ENCODE measurements around the gene PET100.

Gene PET100

GRCh38 chr19:7635670-7636069 is 6.1 kb downstream of the PET100 start:
- peaks cover 0 to 18% of the 10 kb centered on the region in 2 donors for H3K36me3 ChIP-seq (ENCODE audit: control insufficient read depth in 2 of 2, insufficient read depth in 2 of 2, low read length in 2 of 2)
- H3K4me1 ChIP-seq (ENCODE audit: control insufficient read depth in 2 of 2, insufficient read depth in 2 of 2, low read length in 2 of 2), result peaks cover 4 to 11% of the 10 kb centered on the region in 2 donors
- H3K27me3 ChIP-seq (ENCODE audit: control insufficient read depth in 2 of 2, insufficient read depth in 2 of 2, low read length in 2 of 2), result no peaks in the 10 kb centered on the region
- H3K9me3 ChIP-seq (ENCODE audit: control insufficient read depth in 2 of 2, low read length in 2 of 2), result no peaks in the 10 kb centered on the region
- H3K4me3 ChIP-seq (ENCODE audit: low read length in 2 of 2), result no peak overlapping the region
- H3K27ac ChIP-seq (ENCODE audit: low read depth in 2 of 2, low read length in 2 of 2), result no peak overlapping the region
- no peak overlapping the region for H3K9ac ChIP-seq (ENCODE audit: low read depth in 1 of 2, low read length in 2 of 2)

DNA sequence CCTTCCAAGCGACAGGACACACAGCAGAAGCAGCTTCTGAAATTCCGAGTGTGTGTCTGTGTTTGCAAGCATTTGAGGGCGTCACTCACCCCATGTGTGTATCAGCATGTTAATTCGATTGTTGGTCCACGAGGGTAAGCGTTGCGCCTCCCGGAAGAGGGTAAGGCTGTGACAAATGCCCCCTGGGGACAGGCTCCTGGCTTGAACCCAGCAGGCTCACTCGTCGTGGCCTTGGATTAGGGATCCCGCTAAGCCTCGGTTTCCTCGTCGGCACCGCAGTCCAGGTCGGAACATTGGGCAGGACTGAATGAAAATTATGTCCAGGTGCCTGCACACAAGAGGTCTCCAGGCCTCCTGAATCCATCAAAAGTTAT is 6.7 kb downstream of the PET100 start:
- no peaks in the 10 kb centered on the region for H3K9me3 ChIP-seq (ENCODE audit: control insufficient read depth in 2 of 2, low read length in 2 of 2)
- peak overlapping the region; percentile 79 to 82 for H3K27ac ChIP-seq (ENCODE audit: low read depth in 2 of 2, low read length in 2 of 2)
- peaks cover 0 to 18% of the 10 kb centered on the region in 2 donors for H3K36me3 ChIP-seq (ENCODE audit: control insufficient read depth in 2 of 2, insufficient read depth in 2 of 2, low read length in 2 of 2)
- H3K4me1 ChIP-seq (ENCODE audit: control insufficient read depth in 2 of 2, insufficient read depth in 2 of 2, low read length in 2 of 2), result peaks cover 2 to 9% of the 10 kb centered on the region in 2 donors
- H3K9ac ChIP-seq (ENCODE audit: low read depth in 1 of 2, low read length in 2 of 2), result peak overlapping the region in 1 of 2 donors; percentile 52
- H3K27me3 ChIP-seq (ENCODE audit: control insufficient read depth in 2 of 2, insufficient read depth in 2 of 2, low read length in 2 of 2), result no peaks in the 10 kb centered on the region
- H3K4me3 ChIP-seq (ENCODE audit: low read length in 2 of 2), result peak overlapping the region in 1 of 2 donors; percentile 70

- no peaks in the 10 kb centered on the region for H3K27me3 ChIP-seq (ENCODE audit: control insufficient read depth in 2 of 2, insufficient read depth in 2 of 2, low read length in 2 of 2)
- peak within 1 kb of the TSS; percentile 84 to 87 for H3K4me3 ChIP-seq (ENCODE audit: low read length in 2 of 2)
- peaks cover 0 to 16% of the 10 kb centered on the region in 2 donors for H3K36me3 ChIP-seq (ENCODE audit: control insufficient read depth in 2 of 2, insufficient read depth in 2 of 2, low read length in 2 of 2)
- H3K27ac ChIP-seq (ENCODE audit: low read depth in 2 of 2, low read length in 2 of 2), result peak within 1 kb of the TSS; percentile 79 to 82
- peaks cover 2 to 9% of the 10 kb centered on the region in 2 donors for H3K4me1 ChIP-seq (ENCODE audit: control insufficient read depth in 2 of 2, insufficient read depth in 2 of 2, low read length in 2 of 2)
- peak within 1 kb of the TSS; percentile 79 to 90 for H3K9ac ChIP-seq (ENCODE audit: low read depth in 1 of 2, low read length in 2 of 2)
- no peaks in the 10 kb centered on the region for H3K9me3 ChIP-seq (ENCODE audit: control insufficient read depth in 2 of 2, low read length in 2 of 2)
Measured at GRCh38 chr19:7636691-7637373, 7.2 kb downstream of the PET100 start, which contains the start of gene STXBP2. TSS of gene STXBP2 (plus strand) at chr19:7637110. CDS start at chr19:7637150, 40 bp downstream.

DNA sequence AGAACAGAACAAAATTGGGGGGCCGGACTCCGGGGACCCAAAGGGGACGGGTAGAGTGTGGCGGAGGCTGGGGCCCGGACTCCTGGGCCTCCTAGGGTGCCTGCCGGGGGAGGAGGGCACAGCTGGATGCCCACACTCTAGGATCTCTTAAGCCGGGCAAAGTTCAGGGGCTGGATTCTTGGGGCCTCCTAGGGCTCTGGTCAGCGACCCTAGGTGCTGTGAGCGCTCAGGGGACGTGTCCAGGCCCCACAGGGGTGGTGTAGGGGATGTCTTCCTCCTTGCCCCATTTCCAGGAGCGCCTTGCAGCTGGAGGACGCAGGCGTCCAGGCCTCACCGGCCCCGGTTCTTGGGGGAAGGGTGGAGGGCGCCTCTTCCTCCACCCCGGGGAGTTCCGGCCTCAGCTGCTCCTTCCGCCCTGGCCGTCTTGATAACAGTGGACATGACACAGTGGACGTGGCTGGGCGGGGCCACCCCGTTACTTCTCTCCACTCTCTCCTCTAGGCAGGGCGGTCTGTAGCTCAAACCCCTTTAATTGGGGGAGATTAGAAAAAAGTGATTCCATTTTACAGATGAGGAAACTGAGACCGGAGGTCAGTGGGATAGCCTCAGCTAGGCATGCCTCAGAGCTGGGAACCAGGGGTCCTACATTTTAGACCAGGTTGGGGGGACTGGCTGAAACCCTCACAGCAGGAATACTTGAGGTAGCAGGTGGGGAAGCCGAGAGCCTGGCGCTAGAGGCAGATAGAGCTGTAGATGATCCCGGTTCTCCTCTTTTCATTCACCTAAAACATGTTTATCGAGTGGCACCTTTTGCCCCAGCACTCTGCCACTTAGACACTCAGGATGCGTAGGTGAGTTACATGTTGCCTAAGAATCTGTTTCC is 8.0 kb downstream of the PET100 start:
- no peaks in the 10 kb centered on the region for H3K27me3 ChIP-seq (ENCODE audit: control insufficient read depth in 2 of 2, insufficient read depth in 2 of 2, low read length in 2 of 2)
- H3K4me3 ChIP-seq (ENCODE audit: low read length in 2 of 2), result peak overlapping the region; percentile 84 to 87
- peaks cover 0 to 16% of the 10 kb centered on the region in 2 donors for H3K36me3 ChIP-seq (ENCODE audit: control insufficient read depth in 2 of 2, insufficient read depth in 2 of 2, low read length in 2 of 2)
- H3K4me1 ChIP-seq (ENCODE audit: control insufficient read depth in 2 of 2, insufficient read depth in 2 of 2, low read length in 2 of 2), result peaks cover 2 to 9% of the 10 kb centered on the region in 2 donors
- peak overlapping the region; percentile 79 to 82 for H3K27ac ChIP-seq (ENCODE audit: low read depth in 2 of 2, low read length in 2 of 2)
- peak overlapping the region; percentile 79 to 90 for H3K9ac ChIP-seq (ENCODE audit: low read depth in 1 of 2, low read length in 2 of 2)
- no peaks in the 10 kb centered on the region for H3K9me3 ChIP-seq (ENCODE audit: control insufficient read depth in 2 of 2, low read length in 2 of 2)

- no peak overlapping the region for H3K9ac ChIP-seq (ENCODE audit: low read depth in 1 of 2, low read length in 2 of 2)
- no peaks in the 10 kb centered on the region for H3K9me3 ChIP-seq (ENCODE audit: control insufficient read depth in 2 of 2, low read length in 2 of 2)
- peaks cover 3 to 17% of the 10 kb centered on the region in 2 donors for H3K36me3 ChIP-seq (ENCODE audit: control insufficient read depth in 2 of 2, insufficient read depth in 2 of 2, low read length in 2 of 2)
- H3K27me3 ChIP-seq (ENCODE audit: control insufficient read depth in 2 of 2, insufficient read depth in 2 of 2, low read length in 2 of 2), result no peaks in the 10 kb centered on the region
- H3K4me1 ChIP-seq (ENCODE audit: control insufficient read depth in 2 of 2, insufficient read depth in 2 of 2, low read length in 2 of 2), result peaks cover 2 to 9% of the 10 kb centered on the region in 2 donors
- H3K27ac ChIP-seq (ENCODE audit: low read depth in 2 of 2, low read length in 2 of 2), result no peak overlapping the region
- no peak overlapping the region for H3K4me3 ChIP-seq (ENCODE audit: low read length in 2 of 2)
Measured at GRCh38 chr19:7638802-7639465, 9.3 kb downstream of the PET100 start.

GRCh38 chr19:7639863-7640348 is 10.3 kb downstream of the PET100 start:
- H3K9ac ChIP-seq (ENCODE audit: low read depth in 1 of 2, low read length in 2 of 2), result no peak overlapping the region
- no peaks in the 10 kb centered on the region for H3K27me3 ChIP-seq (ENCODE audit: control insufficient read depth in 2 of 2, insufficient read depth in 2 of 2, low read length in 2 of 2)
- peaks cover 2 to 9% of the 10 kb centered on the region in 2 donors for H3K4me1 ChIP-seq (ENCODE audit: control insufficient read depth in 2 of 2, insufficient read depth in 2 of 2, low read length in 2 of 2)
- no peak overlapping the region for H3K27ac ChIP-seq (ENCODE audit: low read depth in 2 of 2, low read length in 2 of 2)
- no peaks in the 10 kb centered on the region for H3K9me3 ChIP-seq (ENCODE audit: control insufficient read depth in 2 of 2, low read length in 2 of 2)
- no peak overlapping the region for H3K4me3 ChIP-seq (ENCODE audit: low read length in 2 of 2)
- H3K36me3 ChIP-seq (ENCODE audit: control insufficient read depth in 2 of 2, insufficient read depth in 2 of 2, low read length in 2 of 2), result peaks cover 3 to 21% of the 10 kb centered on the region in 2 donors

- Histone ChIP-seq H3K27me3 (ENCODE audit: control insufficient read depth in 2 of 2, insufficient read depth in 2 of 2, low read length in 2 of 2) (no peaks in the 10 kb centered on the region), H3K27ac (ENCODE audit: low read depth in 2 of 2, low read length in 2 of 2) (no peak overlapping the region), H3K4me3 (ENCODE audit: low read length in 2 of 2) (no peak overlapping the region), H3K36me3 (ENCODE audit: control insufficient read depth in 2 of 2, insufficient read depth in 2 of 2, low read length in 2 of 2) (peaks cover 3 to 23% of the 10 kb centered on the region in 2 donors), H3K4me1 (ENCODE audit: control insufficient read depth in 2 of 2, insufficient read depth in 2 of 2, low read length in 2 of 2) (peaks cover 1 to 9% of the 10 kb centered on the region in 2 donors), H3K9me3 (ENCODE audit: control insufficient read depth in 2 of 2, low read length in 2 of 2) (no peaks in the 10 kb centered on the region), H3K9ac (ENCODE audit: low read depth in 1 of 2, low read length in 2 of 2) (no peak overlapping the region)
Measured at GRCh38 chr19:7640803-7641202, 11.2 kb downstream of the PET100 start.

- Histone ChIP-seq H3K27me3 (ENCODE audit: control insufficient read depth in 2 of 2, insufficient read depth in 2 of 2, low read length in 2 of 2) (no peaks in the 10 kb centered on the region), H3K9ac (ENCODE audit: low read depth in 1 of 2, low read length in 2 of 2) (no peak overlapping the region), H3K9me3 (ENCODE audit: control insufficient read depth in 2 of 2, low read length in 2 of 2) (no peaks in the 10 kb centered on the region), H3K36me3 (ENCODE audit: control insufficient read depth in 2 of 2, insufficient read depth in 2 of 2, low read length in 2 of 2) (peaks cover 6 to 25% of the 10 kb centered on the region in 2 donors), H3K4me3 (ENCODE audit: low read length in 2 of 2) (no peak overlapping the region), H3K4me1 (ENCODE audit: control insufficient read depth in 2 of 2, insufficient read depth in 2 of 2, low read length in 2 of 2) (peaks cover 0 to 9% of the 10 kb centered on the region in 2 donors), H3K27ac (ENCODE audit: low read depth in 2 of 2, low read length in 2 of 2) (no peak overlapping the region)
Measured at GRCh38 chr19:7641290-7642276, 12.0 kb downstream of the PET100 start.
